Stimulated activated CD8-positive, alpha-beta memory T cell treated with anti-CD3 and anti-CD28 coated beads, Interleukin-4, amount 100 ng/mL, for 1 hour (primary cell): ENCODE results near the gene RBM24.
"Not testable (repeated sequence)": the region's sequence is repeated elsewhere in the genome, so short reads cannot be mapped to it uniquely, and the experiment has no call there.

Source experiments
- DNase-seq, 2 donors: peaks; one replicate each; pipeline ENCODE4 v3.0.0-alpha.2; 2020; ENCODE audit warnings: low read depth in 2 of 2, low spot score in 1 of 2

Gene RBM24

DNA sequence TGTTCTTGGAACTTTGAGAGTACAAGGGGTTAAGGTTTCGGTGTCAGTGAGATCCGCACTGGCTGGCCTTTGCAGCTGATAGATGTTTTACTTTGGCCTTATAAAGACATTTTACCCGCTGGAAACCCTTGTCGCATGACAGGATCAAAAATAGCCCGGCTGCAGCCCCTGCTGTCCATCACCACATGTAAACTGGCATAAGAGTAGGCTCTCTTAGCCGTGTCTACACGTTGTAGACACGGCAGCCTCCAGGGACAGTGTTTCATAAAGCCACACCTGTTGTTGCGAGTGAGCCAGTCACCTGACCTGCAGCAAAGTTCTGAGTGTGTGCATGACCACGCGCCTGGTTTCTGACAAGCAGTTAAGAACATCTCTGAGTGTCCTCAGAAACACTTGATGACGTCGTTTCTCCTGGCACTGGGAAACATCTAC is 8.5 kb downstream of the RBM24 start:
- DNase-seq, result no peak

- DNase-seq, result no peak
Measured at GRCh38 chr6:17291778-17292177, 10.6 kb downstream of the RBM24 start.

- no peak for DNase-seq
Measured at GRCh38 chr6:17292600-17293133, 11.5 kb downstream of the RBM24 start.

- no peak for DNase-seq
Measured at GRCh38 chr6:17293395-17293794, 12.2 kb downstream of the RBM24 start.

GRCh38 chr6:17297271-17298080 is 16.3 kb downstream of the RBM24 start:
- no peak for DNase-seq

GRCh38 chr6:17298257-17298656 is 17.1 kb downstream of the RBM24 start:
- DNase-seq, result no peak

DNA sequence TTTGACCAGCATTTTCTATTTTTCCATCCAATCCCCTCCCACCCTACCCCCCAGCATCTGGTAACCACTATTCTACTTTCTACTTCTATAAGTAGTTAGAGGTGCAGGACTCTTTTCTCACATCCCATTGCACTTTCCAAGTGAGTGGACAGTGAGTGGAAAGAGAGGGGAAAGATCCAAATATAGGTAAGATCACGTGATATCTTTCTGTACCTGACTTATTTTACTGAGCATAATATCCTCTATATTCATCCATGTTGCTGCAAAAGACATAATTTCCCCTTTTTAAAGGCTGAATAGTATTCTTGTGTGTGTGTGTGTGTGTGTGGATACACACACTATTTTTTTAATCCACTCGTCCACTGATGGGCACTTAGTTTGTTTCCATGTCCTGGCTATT is 18.1 kb downstream of the RBM24 start:
- DNase-seq, result no peak

DNA sequence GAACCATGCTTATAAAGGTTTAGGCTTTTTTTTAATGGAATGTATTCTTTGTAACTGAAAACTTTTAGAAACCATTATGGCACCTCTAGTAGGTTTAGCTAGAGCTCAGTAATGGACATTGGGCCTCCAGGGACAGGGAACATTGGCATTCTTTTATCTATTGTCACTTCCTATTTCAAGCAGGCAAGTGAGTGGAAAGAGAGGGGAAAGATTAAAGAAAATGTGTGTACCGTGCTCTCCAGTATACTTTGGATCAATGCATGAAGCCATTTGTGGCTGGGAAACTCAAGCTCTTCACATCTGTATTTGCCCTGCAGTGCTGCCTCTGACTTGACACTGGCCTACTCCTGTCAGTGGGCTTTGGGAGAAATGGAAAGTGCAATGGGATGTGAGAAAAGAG is 18.6 kb downstream of the RBM24 start:
- no peak for DNase-seq

DNA sequence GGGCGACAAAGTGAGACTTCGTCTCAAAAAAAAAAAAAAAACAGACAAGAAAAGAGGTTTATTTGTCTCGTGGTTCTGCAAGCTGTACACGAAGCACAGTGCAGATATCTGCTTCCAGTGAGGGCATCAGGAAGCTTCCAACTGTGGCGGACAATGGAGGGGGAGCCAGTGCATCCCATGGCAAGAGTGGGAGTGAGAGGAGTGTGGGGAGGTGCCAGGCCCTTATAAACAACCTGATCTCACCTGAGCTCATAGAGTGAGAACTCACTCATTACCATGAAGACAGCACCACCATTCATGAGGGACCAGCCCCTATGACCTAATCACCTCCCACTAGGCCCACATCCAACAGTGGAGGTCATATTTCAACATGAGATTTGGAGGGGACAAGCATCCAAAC is 19.5 kb downstream of the RBM24 start:
- DNase-seq, result no peak

DNA sequence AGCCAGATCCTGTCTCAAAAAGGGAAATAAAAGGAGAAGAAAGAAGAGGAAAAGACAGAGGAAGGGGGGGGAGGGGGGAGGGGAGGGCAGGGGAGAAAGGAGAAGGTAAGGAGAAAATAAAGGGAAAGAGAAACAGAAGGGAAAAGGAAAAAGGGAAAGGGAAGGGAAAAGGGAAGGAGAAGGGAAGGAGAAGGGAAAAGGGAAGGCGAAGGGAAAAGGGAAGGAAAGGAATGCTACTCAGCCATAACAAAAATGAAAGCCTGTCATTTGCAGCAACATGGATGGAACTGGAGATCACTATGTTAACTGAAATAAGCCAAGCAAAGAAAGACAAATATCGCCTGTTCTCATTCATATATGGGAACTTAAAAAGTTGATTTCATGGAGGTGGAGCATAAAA is 22.3 kb downstream of the RBM24 start:
- no peak for DNase-seq

- DNase-seq, result no peak
Measured at GRCh38 chr6:17305219-17306001, 24.2 kb downstream of the RBM24 start.

- DNase-seq, result no peak
Measured at GRCh38 chr6:17311595-17312311, 30.6 kb downstream of the RBM24 start.

- not testable (repeated sequence) for DNase-seq
Measured at GRCh38 chr6:17313238-17313637, 32.1 kb downstream of the RBM24 start.

DNA sequence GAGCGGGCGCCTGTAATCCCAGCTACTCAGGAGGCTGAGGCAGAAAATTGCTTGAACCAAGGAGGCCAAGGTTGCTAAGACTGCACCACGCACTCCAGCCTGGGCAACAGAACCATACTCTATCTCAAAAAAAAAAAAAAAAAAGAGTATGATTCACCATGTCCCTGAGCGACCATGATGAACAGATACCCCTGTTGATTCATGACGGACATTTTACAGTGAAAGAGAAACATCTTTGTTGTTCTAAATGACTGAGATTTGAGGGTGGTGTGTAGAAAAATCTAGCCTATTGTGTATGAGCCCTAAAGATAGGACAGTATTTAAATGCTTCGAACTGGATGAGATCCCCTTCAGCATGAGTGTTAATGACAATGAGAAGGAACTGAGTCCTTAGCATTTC is 32.8 kb downstream of the RBM24 start:
- no peak for DNase-seq

DNA sequence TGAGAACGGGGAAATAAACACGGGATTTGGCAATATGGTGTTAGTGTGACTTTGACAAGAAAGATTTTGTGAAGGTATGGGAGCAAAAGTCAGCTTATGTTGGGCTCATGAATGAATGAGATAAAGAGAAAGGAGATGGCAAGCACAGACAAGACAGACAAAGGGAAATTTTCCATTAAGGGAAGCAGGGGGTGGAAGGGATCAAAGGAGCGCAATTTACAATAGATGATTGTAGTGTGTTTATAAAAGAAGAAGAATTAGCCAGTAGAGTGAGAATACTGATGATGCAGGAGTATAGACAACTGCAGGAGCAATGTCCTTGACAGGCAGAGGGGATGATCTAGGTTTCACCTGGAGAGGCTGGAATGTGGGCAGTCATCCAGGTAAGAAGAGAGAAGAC is 34.1 kb downstream of the RBM24 start:
- DNase-seq, result no peak

- no peak for DNase-seq
Measured at GRCh38 chr6:17318435-17319165, 37.4 kb downstream of the RBM24 start.

- DNase-seq, result not testable (repeated sequence)
Measured at GRCh38 chr6:17320266-17320665, 39.1 kb downstream of the RBM24 start.

DNA sequence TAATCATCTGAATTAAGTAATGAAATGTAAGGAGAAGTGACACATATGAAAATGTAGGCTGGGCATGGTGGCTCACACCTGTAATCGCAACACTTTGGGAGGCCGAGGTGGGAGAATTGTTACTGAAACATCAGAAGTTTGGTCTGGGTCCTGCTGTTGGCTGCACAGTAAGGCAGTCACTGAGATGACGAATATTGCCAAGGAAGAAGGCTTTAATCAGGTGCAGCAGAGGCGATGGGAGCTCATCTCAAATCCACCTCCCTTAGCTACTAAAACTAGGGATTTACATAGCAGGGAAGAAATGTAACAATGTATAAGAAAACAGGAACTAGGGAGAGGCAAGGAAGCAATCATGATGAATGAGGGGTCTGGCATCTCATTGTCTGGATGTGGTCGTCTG is 50.1 kb downstream of the RBM24 start:
- no peak for DNase-seq

GRCh38 chr6:17334265-17334664 is 53.1 kb downstream of the RBM24 start:
- no peak for DNase-seq

DNA sequence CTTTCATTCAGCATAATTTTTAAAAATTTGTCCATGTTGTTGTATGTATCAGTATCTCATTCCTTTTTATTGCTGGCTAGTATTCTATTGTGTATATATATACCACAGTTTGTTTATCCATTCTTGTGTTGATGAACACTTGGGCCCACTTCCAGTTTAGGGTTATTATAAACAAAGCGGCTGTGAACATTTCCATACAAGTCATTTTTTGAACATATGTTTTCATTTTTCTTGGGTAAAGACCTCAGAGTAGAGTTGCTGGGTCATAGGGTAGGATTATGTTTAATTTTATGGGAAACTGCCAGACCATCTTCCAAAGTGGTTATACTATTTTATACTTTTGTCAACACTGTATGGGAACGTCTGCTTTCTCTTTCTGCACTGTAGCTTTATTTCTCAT is 55.3 kb downstream of the RBM24 start:
- no peak for DNase-seq

GRCh38 chr6:17339308-17339670 is 58.1 kb downstream of the RBM24 start:
- no peak for DNase-seq
